Mesenteric fat pad (tissue), 1 donor: ENCODE results near the gene KRTAP1-1. TPM values are rescaled to one million over a fixed set of nuclear protein-coding genes. Genes with fewer than 3 reads are reported as not detected.
"Not testable (repeated sequence)": the region's sequence is repeated elsewhere in the genome, so short reads cannot be mapped to it uniquely, and the experiment has no call there.

ENCODE experiments used
- DNase-seq: peaks from one replicate; pipeline ENCODE4 v3.0.0-alpha.2; 2020; ENCODE audit warnings: low spot score
- total RNA-seq: library from RNA; stranded (reverse); fragmentation: NEBNext Ultra II Directional; extraction: Animal tissue kit (Norgen Biotek cat#: 25700); gene quantifications from one replicate; pipeline ENCODE4 v1.2.1, GENCODE V29; 2021
- donor health status: DM: yes; HTN: yes; CAD: no.

KRTAP1-1 gene
- total RNA-seq, 1 donor from 2014 or later: not detected

DNA sequence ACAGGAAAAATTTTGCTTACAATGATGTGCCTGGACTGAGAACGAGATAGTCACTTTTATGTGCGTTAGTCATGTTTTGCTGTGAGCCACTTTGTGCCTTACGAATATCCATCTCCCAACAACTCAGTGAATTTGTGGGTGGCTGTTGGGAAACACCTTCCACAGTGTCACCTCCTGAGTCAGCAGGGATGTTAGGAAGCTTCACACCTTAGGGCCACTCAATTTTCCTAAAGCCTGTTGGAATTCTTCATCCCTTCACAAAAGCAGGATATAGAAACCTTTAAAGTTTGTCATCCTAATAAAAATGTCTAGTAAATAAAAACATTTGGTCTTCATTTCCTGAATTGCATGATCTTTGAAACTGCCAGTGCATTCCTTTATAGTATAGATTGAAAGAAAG is 28.1 kb downstream of the KRTAP1-1 start:
- DNase-seq: no peak

DNA sequence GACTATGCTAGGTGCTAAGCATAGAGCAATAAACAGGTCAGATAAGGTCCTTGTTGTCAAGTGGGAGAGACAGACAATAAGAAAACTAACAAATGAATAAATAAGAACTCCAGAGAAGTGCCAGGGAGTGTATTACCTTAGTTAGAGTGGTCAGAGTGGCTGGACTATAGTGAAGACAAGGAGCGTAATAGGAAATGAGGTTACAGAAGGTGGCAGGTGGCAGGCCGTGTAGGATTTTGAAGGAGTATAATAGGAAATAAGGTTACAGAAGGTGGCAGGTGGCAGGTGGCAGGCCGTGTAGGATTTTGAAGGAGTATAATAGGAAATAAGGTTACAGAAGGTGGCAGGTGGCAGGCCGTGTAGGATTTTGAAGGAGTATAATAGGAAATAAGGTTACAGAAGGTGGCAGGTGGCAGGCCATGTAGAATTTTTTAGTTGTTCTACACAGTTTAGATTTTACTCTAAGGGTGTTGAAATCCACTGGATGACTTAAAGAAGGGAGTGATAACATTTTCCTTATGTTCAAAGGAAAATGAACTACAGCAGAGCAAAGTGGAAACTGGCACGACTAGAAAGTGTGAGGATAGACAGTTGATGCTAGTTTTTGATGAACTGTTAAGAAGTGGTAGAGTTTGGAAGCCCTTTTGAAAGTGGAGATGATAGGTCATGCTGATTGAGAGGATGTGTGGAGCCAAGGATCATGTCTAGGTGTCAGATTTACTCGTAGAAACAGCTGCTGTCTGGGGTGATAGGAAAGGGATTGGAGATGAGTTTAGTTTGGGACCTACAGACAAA is 28.7 kb downstream of the KRTAP1-1 start:
- DNase-seq: no peak

DNA sequence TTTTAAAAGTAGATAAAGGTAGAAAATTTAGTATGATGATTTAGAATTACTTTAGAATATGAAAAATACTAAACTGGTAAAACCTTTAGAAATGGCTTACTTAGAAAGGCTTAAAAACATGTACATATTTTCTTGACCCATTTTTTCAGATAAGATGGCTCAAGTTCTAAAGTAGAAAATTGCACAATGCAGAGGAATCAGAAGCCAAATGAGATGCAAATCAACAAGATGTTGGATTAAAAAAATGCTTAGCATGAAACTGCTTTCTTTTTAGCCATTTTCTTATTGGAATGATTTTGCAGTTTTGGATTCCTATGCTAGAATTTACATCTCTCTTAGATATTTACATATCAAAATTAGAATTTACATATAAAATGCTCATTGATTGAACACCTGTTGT is 30.8 kb downstream of the KRTAP1-1 start:
- DNase-seq: no peak

DNA sequence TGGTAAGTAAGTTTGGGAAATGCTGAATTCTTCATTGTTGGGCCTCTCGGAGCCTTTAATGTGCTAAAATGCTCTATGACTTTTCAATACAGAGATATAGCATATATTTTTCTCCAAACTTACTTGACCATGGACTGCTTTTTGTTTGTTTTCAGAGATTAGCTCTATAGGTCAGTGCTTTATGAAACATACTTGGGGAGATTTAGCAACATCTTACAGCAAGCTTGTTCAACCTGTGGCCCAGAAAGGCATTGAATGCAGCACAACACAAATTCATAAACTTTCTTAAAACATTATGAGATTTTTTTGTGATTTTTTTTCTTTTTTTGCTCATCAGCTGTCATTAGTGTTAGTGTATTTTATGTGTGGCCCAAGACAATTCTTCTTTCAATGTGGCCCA is 31.3 kb downstream of the KRTAP1-1 start:
- no peak for DNase-seq

DNA sequence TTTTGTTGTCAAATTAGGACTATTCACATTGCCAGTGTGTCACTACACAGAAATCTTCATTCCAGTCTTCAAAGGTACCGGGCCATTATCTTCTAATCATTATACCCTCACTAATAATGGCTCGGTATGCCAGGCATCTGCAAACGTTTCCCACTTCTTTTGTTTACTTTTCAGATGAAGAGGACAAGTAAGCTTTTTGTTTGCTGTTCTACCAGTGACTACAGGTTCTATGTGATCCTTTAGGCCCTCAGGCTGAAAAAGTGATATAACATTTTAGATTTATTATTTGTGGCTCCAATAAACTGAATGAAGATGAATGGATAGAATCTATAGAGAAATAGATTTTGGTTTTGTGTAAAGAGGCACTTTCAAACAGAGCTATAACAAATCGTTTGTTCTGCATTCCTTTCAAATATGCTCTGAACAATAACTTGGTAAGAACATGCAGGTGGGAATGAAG is 31.9 kb downstream of the KRTAP1-1 start:
- no peak for DNase-seq

DNA sequence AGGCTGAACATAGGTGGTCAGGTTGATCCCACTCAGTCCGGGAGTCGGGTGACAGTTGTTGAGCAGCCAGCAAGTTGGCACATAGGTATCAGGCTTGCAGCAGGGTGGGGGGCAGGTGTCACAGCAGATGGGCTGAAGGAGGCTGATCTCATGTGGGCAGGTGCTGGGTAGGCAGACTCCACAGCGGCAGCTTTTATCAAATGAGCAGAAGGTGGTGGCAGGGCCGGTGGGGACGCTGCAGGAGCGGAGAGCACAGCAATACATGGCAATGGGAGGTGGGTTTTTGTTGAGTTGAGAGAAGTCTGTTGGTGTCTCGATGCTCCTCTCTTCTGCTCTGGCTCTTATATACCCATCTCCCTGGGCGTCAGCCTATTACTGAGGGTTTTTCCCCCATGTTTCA is 32.4 kb downstream of the KRTAP1-1 start, which contains the start of gene KRTAP3-1:
Gene KRTAP3-1, minus strand, starts transcription at position 318 of the 400 bp plus-strand sequence. Its CDS starts 54 bp downstream, at position 264.
- DNase-seq: no peak

DNA sequence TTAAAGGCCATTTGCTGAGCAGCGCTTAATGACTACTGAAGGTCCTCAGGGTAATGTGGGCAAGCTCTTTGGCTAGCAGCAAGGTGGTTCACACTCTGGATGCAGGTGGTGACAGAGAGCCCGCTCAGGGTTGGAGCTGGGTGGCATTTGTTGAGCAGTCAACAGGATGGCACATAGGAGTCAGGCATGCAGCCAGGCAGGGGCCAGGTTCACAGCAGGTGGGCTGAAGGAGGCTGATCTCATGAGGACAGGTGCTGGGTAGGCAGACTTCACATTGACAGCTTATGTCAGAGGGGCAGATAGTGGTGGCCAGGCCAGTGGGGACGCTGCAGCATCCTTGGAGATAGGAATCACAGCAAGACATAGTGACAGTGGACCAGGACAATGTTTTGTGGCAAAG is 36.9 kb downstream of the KRTAP1-1 start:
- DNase-seq: no peak

DNA sequence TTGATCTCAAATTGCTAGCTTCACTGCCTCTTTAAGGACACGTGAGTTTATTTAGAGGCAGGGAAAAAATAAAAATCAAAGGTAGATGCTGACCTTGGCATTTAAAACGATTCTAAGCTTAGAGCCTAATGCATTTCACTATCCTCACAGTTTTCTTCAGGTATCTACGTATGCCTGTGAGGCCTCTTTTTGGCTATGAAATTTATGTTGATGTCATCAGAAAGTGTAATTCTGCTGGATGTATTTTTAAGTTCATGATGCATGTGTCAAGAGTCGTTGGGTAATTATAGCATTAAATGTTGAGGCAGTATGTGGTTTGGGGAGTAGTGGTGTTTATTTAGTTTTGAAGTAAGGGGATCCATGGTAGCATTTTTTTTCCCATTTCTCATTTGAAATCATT is 37.3 kb downstream of the KRTAP1-1 start:
- no peak for DNase-seq

DNA sequence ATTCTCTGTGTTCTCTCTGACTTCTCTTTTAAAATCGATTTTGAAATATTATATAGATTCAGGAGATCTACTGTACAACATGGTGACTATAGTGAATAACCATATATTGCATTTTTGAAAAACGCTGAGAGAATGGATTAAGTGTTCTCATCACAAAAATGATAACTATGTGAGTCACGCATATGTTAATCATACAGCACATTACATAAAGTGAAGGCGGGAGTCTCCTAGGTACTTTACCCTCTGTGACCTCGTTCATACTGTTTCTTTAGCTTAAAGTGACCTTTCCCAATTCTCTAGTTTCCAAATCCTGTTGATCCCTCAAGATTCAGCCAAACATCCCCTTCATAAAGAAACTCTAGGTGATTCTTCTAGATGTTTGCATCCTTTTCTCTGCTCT is 38.4 kb downstream of the KRTAP1-1 start:
- DNase-seq: no peak

DNA sequence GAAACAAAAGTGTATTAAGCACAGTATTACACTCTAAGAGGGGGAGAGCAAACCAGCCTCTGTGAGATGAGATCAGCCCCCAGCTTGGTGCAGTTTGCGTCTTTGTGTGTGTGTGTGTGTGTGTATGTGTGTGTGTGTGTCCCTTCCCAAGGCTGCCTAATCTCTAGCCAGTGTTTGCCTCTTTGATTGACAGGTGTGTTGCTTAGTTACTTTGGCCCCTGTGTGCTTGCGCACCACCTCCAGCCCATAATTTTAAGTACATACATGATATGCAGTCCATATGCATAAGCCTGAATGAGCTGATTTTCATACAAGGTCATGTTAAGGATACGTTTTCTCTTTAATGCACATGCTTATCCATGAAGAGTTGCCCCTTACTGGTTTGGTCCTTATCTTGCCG is 39.5 kb downstream of the KRTAP1-1 start:
- no peak for DNase-seq

DNA sequence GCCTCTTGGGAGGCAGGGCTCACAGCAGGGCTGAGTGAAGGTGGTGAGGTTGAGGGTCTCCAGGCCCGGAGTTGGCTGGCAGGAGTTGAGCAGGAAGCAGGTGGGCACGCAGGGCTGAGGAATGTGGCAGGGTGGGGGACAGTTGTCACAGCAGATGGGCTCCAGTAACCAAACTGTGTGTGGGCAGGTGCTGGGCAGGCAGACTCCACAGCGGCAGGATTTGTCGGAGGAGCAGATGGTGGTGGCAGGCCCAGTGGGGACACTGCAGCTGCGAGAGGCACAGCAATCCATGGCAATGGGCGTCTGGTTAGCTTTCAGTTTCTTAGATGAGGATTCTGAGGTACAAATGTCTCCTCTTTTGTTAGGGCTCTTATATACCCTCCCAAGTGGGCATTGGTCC is 41.7 kb downstream of the KRTAP1-1 start, which contains the start of gene KRTAP3-2:
Gene KRTAP3-2, minus strand, starts transcription at position 344 of the 400 bp plus-strand sequence. Its CDS starts 53 bp downstream, at position 291.
- not testable (repeated sequence) for DNase-seq

DNA sequence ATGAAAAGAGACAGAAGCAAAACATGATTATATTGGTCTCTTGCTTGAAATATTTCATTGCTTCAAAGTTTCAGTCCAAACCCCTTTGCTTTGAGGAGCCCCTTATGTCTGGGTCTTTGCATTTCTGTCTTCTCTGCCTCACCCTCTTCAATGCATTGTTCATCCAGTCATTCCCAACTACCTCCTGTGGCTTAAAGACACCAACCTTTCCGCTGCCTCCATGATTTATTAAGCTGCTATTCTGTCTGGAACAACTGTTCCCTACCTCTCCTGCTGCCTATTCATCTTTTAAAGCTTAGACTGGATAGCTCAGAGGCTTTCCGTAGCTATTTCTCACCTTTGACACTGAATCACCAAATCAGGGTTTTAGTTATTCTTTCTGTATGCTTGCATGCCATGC is 43.9 kb downstream of the KRTAP1-1 start:
- DNase-seq: no peak

DNA sequence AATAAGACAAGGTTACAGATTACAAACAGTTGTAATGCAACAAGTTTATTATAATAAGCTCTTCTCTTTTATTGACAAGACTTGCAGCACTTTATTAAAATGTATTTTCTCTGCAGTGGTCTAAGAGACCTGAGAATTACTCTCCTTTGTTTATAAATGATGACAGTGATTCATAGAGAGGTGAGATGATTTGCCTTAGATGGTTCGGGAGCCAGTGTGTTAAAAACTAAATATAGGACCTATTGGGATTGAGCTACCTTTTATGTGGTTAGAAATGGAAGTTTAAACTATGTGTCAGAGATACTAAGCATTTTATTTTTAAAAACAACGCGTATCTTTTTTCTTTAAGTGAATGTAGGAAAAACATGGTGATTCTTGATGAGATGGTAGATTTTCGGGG is 44.4 kb downstream of the KRTAP1-1 start:
- DNase-seq: no peak

DNA sequence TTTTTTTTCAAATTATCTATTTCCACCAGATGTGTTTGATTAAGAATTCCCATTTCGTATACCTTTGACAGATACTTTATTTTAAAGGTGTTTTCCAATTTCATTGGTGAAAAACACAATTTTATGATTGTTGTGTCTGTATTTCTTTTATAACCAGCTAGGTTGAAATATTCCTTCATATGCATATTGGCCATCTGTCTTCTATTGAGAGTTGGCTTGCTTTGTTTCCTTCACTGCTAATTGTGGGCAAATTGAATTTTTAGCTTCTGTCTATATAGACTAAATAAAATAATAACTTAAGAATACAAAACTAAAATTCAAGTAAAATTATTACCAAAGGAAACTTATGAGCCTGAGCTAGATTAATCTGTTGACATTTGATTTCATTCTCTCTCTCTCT is 46.1 kb downstream of the KRTAP1-1 start:
- DNase-seq: no peak

DNA sequence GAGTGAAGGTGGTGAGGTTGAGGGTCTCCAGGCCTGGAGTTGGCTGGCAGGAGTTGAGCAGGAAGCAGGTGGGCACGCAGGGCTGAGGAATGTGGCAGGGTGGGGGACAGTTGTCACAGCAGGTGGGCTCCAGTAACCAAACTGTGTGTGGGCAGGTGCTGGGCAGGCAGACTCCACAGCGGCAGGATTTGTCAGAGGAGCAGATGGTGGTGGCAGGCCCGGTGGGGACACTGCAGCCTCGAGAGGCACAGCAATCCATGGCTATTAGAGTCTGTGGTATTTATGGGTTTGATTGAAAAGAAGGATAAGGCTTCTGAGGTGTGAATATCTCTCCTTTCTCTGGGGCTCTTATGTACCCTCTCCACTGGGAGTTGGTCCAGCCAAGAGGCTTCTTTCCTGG is 47.4 kb downstream of the KRTAP1-1 start, which contains the start of gene KRTAP3-3:
Gene KRTAP3-3, minus strand, starts transcription at position 326 of the 400 bp plus-strand sequence. Its CDS starts 67 bp downstream, at position 259.
- no peak for DNase-seq

DNA sequence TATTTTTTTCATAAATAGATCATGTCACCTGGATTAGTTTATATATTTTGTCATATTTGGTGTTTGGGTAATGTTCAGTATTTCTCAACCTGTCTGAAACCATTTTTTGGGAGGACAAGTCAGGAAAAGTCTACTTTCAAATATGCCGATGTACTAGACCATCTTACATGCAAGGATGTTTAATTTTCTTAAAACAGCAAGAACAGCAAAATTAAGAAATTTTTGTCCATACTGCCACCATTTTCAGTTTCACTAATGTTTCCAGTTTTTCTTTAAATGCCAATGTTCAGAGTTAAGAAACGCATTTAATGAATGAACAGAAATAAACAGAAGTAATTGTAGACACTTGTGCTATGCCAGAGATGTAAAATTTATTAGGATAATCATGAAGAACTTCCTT is 48.2 kb downstream of the KRTAP1-1 start:
- no peak for DNase-seq

DNA sequence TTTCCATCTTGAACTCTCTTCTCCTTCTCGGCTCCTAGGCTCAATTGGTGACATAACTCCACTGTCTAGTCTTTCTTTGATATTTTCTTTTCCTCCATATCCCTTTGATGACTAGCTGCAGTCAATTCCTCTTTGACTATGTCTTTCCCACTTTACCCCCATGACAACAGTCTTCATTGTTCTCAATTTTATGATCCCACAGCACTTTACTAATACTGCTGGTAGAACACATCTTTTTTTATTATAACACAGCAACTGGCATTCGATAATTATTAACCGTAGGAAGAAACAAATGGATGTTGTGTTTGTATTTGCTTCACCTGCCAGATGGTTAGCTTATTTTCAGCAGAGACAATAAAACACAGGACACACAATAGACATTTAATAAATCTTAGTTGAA is 48.6 kb downstream of the KRTAP1-1 start:
- DNase-seq: no peak

Other genes starting within 250 kb of the KRTAP1-1 start
- not detected for gene KRT28, start 241.5 kb downstream of the KRTAP1-1 start, total RNA-seq
- gene KRT10, start 218.8 kb downstream of the KRTAP1-1 start, total RNA-seq: 38.6 TPM
- gene KRT12, start 174.2 kb downstream of the KRTAP1-1 start, total RNA-seq: not detected
- gene KRT20, start 156.2 kb downstream of the KRTAP1-1 start, total RNA-seq: 1.2 TPM
- gene KRT23, start 103.8 kb downstream of the KRTAP1-1 start, total RNA-seq: 0.80 TPM
- not detected for gene KRT39, start 74.5 kb downstream of the KRTAP1-1 start, total RNA-seq
- not detected for gene KRT40, start 57.1 kb downstream of the KRTAP1-1 start, total RNA-seq
- gene KRTAP3-3, start 47.3 kb downstream of the KRTAP1-1 start, total RNA-seq: not detected
- gene KRTAP3-2, start 41.5 kb downstream of the KRTAP1-1 start, total RNA-seq: not detected
- gene KRTAP3-1, start 32.3 kb downstream of the KRTAP1-1 start, total RNA-seq: not detected
- not detected for gene KRTAP1-5, start 14.2 kb downstream of the KRTAP1-1 start, total RNA-seq
- gene KRTAP1-4, start 11.3 kb downstream of the KRTAP1-1 start, total RNA-seq: not detected
- not detected for gene KRTAP1-3, start 6.6 kb downstream of the KRTAP1-1 start, total RNA-seq
- not detected for gene KRTAP2-1, start 5.9 kb upstream of the KRTAP1-1 start, total RNA-seq
- gene KRTAP2-2, start 13.8 kb upstream of the KRTAP1-1 start, total RNA-seq: not detected
- gene KRTAP2-3, start 18.7 kb upstream of the KRTAP1-1 start, total RNA-seq: not detected
- not detected for gene KRTAP2-4, start 24.4 kb upstream of the KRTAP1-1 start, total RNA-seq
- not detected for gene KRTAP4-7, start 42.7 kb upstream of the KRTAP1-1 start, total RNA-seq
- gene KRTAP4-8, start 56.7 kb upstream of the KRTAP1-1 start, total RNA-seq: not detected
- gene KRTAP4-16, start 60.8 kb upstream of the KRTAP1-1 start, total RNA-seq: not detected
- not detected for gene KRTAP4-9, start 63.9 kb upstream of the KRTAP1-1 start, total RNA-seq
- gene KRTAP4-11, start 76.9 kb upstream of the KRTAP1-1 start, total RNA-seq: not detected
- not detected for gene KRTAP4-12, start 82.7 kb upstream of the KRTAP1-1 start, total RNA-seq
- gene KRTAP4-6, start 99.1 kb upstream of the KRTAP1-1 start, total RNA-seq: not detected
- gene KRTAP4-5, start 108.4 kb upstream of the KRTAP1-1 start, total RNA-seq: not detected
- gene KRTAP4-4, start 119.3 kb upstream of the KRTAP1-1 start, total RNA-seq: not detected
- not detected for gene KRTAP4-3, start 126.8 kb upstream of the KRTAP1-1 start, total RNA-seq
- gene KRTAP4-2, start 136.8 kb upstream of the KRTAP1-1 start, total RNA-seq: not detected
- not detected for gene KRTAP4-1, start 143.5 kb upstream of the KRTAP1-1 start, total RNA-seq
- gene KRTAP9-1, start 148.4 kb upstream of the KRTAP1-1 start, total RNA-seq: not detected
- gene KRTAP9-2, start 185.2 kb upstream of the KRTAP1-1 start, total RNA-seq: not detected
- gene KRTAP9-3, start 191.0 kb upstream of the KRTAP1-1 start, total RNA-seq: not detected
- not detected for gene KRTAP9-8, start 196.5 kb upstream of the KRTAP1-1 start, total RNA-seq
- not detected for gene KRTAP9-4, start 208.2 kb upstream of the KRTAP1-1 start, total RNA-seq
- not detected for gene KRTAP9-9, start 213.9 kb upstream of the KRTAP1-1 start, total RNA-seq
- gene KRTAP9-6, start 223.9 kb upstream of the KRTAP1-1 start, total RNA-seq: not detected
- not detected for gene KRTAP9-7, start 234.2 kb upstream of the KRTAP1-1 start, total RNA-seq